HepG2 (cell line): Measurements from ENCODE around the gene PDGFA. TPM values are rescaled to one million over a fixed set of nuclear protein-coding genes. Genes with fewer than 3 reads are reported as not detected.

Source experiments
- ATAC-seq: fragments of 200-7000 bp; cut with Tn5 transposase; 3 replicates; pipeline ENCODE4 v1.9.1; 2020; ENCODE audit warnings: mild to moderate bottlenecking, moderate library complexity
- BruUV-seq: library from RNA; stranded (reverse); fragments of 400-500 nt; replicated peaks from 2 replicates; lab custom pipeline; 2021; lab: Mats Ljungman, UMichigan
- CTCF ChIA-PET: fragments of 300-600 bp; formaldehyde crosslinking; extraction: SDS; loops from one replicate; lab custom pipeline; 2021; ENCODE audit warnings: low total read pairs, inconsistent platforms, low intra/inter-chr PET ratio; lab: Yijun Ruan, JAX
- POLR2A ChIA-PET: fragments of 350-600 bp; sonication (Branson Sonifier 250); formaldehyde crosslinking; loops from one replicate; lab custom pipeline; 2020; ENCODE audit warnings: antibody characterized with exemption, inconsistent platforms; lab: Yijun Ruan, JAX
- DNase-seq: peaks from one replicate; pipeline ENCODE4 v3.0.0-alpha.2; 2015; ENCODE audit warnings: low spot score
- FAIRE-seq: peaks from 3 replicates; lab custom pipeline; 2011; peaks lifted over from hg19 to GRCh38; lab: Jason Lieb, UNC
- H2AFZ ChIP-seq: one replicate; pipeline ENCODE4 v1.6.1; 2011; ENCODE audit warnings: low read length, inconsistent platforms
- H3K27ac ChIP-seq: fragments of 300-600 bp; 3 replicates; pipeline ENCODE4 v1.8.0; 2011; ENCODE audit warnings: mixed run types, mild to moderate bottlenecking, mixed read lengths, low read length, inconsistent platforms; ENCODE audit not compliant: insufficient read depth; ENCODE audit errors: extremely low read length
- H3K27me3 ChIP-seq, 2 experiments: fragments of 200-600 bp in 1 of 2; 2 replicates in 1 of 2; 3 replicates in 1 of 2; pipeline versions ENCODE4 v1.6.0 to v1.8.0; 2011; ENCODE audit warnings: low read length in 2 of 2, mild to moderate bottlenecking in 2 of 2, moderate library complexity in 2 of 2, inconsistent platforms in 1 of 2; ENCODE audit not compliant: insufficient read depth in 2 of 2, control insufficient read depth in 1 of 2
- H3K36me3 ChIP-seq, 2 experiments: fragments of 200-600 bp in 1 of 2; replicated peaks in 1 of 2; 2 replicates in 1 of 2; 3 replicates in 1 of 2; pipeline versions ENCODE4 v1.5.1 to v1.8.0; 2011; ENCODE audit warnings: low read length in 2 of 2, inconsistent platforms in 1 of 2; ENCODE audit not compliant: insufficient read depth in 2 of 2, control insufficient read depth in 1 of 2
- H3K4me1 ChIP-seq: 2 replicates; pipeline ENCODE4 v1.5.1; 2012; ENCODE audit warnings: low read length, inconsistent platforms; ENCODE audit not compliant: insufficient read depth
- H3K4me2 ChIP-seq: 2 replicates; pipeline ENCODE4 v1.6.0; 2011; ENCODE audit warnings: low read depth, low read length, inconsistent platforms
- H3K4me3 ChIP-seq, 3 experiments: fragments of 200-600 bp in 1 of 3; sonication (generic), shearing (Covaris generic) in 1 of 3; replicated peaks in 1 of 3; 2 replicates each; pipeline ENCODE4 v1.5.1; 2011 to 2016; ENCODE audit warnings: low read length in 3 of 3, inconsistent platforms in 2 of 3, low read depth in 2 of 3, mild to moderate bottlenecking in 2 of 3, control low read depth in 1 of 3, mixed read lengths in 1 of 3; ENCODE audit not compliant: insufficient read depth in 1 of 3
- H3K79me2 ChIP-seq: one replicate; pipeline ENCODE4 v1.6.1; 2011; ENCODE audit warnings: low read length, inconsistent platforms; ENCODE audit not compliant: insufficient read depth
- H3K9ac ChIP-seq: 2 replicates; pipeline ENCODE4 v1.6.0; 2011; ENCODE audit warnings: mild to moderate bottlenecking, low read depth, low read length, inconsistent platforms; ENCODE audit not compliant: insufficient read depth
- H3K9me3 ChIP-seq: 2 replicates; pipeline ENCODE4 v1.5.1; 2012; ENCODE audit warnings: mild to moderate bottlenecking, low read length
- H4K20me1 ChIP-seq: 2 replicates; pipeline ENCODE4 v1.6.0; 2011; ENCODE audit warnings: inconsistent platforms, mild to moderate bottlenecking, low read length, moderate library complexity; ENCODE audit not compliant: insufficient read depth
- BRCA1 ChIP-seq: sonication (generic); formaldehyde crosslinking; IDR thresholded peaks from 2 replicates; pipeline ENCODE4 v1.4.0; 2020; ENCODE audit warnings: missing genetic modification reagents
- HNRNPL ChIP-seq: fragments of 200-400 bp; formaldehyde crosslinking; IDR thresholded peaks from 2 replicates; pipeline ENCODE4 v1.6.1; 2017; ENCODE audit warnings: mild to moderate bottlenecking, low read depth, low read length
- NFE2L2 ChIP-seq: fragments of 150-350 bp; IDR thresholded peaks from 2 replicates; pipeline ENCODE4 v1.6.1; 2014; ENCODE audit warnings: low read length
- ZNF629 ChIP-seq: sonication (generic); formaldehyde crosslinking; conservative IDR thresholded peaks from 2 replicates; pipeline ENCODE4 v1.5.0; 2020; ENCODE audit warnings: missing genetic modification reagents
- ZNF777 ChIP-seq: sonication (generic); formaldehyde crosslinking; IDR thresholded peaks from 2 replicates; pipeline ENCODE4 v1.4.0; 2020; ENCODE audit warnings: missing genetic modification reagents
- WGBS: methylation state at CpG from one replicate; pipeline ENCODE4 v1.1.6; 2017; ENCODE audit warnings: low lambda C conversion rate; 5-methylcytosine and 5-hydroxymethylcytosine counted together
- in situ Hi-C: cut with HindIII; loops from 2 replicates; pipeline ENCODE4 v1.10.0; 2017; ENCODE audit warnings: low pct_unique_long_range_greater_than_20kb; ENCODE audit not compliant: extremely low pct_ligation_motif_present
- intact Hi-C: fragments of 100-400 bp; cut with micrococcal nuclease; formaldehyde crosslinking; loops from one replicate; pipeline ENCODE4 v1.10.0; 2022; ENCODE audit not compliant: unreplicated experiment
- polyA plus RNA-seq, 8 experiments: library from polyadenylated mRNA; depleted of rRNA in 3 of 8; stranded (reverse) in 7 of 8; unstranded in 1 of 8; fragments of >200 nt; fragmentation: Illumina TruSeq in 4 of 8; extraction: Trizol in 4 of 8; gene quantifications; 2 replicates each; pipeline versions ENCODE4 v1.2.1 to v1.2.3, GENCODE V29; 2011 to 2016; ENCODE audit warnings: low read depth in 4 of 8, missing spikeins in 1 of 8, mixed read lengths in 1 of 8; ENCODE audit not compliant: insufficient read depth in 1 of 8
- total RNA-seq, 5 experiments: library from RNA; depleted of rRNA; stranded (reverse); fragments of >200 nt; fragmentation: Illumina TruSeq; extraction: Trizol; gene quantifications; 2 replicates each; pipeline ENCODE4 v1.2.3, GENCODE V29; 2016; ENCODE audit warnings: low read depth in 1 of 5

The PDGFA gene
- total and polyA plus RNA-seq, 2 of the 13 experiments (the other 11 are each of a cell fraction or from before 2014, with no cell fraction given): 1.5 to 3.4 TPM

GRCh38 chr7:454356-455109 lies 65.1 kb downstream of the PDGFA start:
- BruUV-seq: no TSS peak
- Histone ChIP-seq H3K27ac (no peak overlapping the region), H4K20me1 (no peaks in the 10 kb centered on the region), H3K36me3 (no peaks in the 10 kb centered on the region), H3K27me3 (peaks cover 15 to 40% of the 10 kb centered on the region in 2 experiments; a peak in 4 of 5 replicates), H3K9me3 (no peaks in the 10 kb centered on the region), H3K4me3 (no peak overlapping the region), H3K4me1 (peaks cover 24% of the 10 kb centered on the region), H3K4me2 (no peak overlapping the region), H2AFZ (no peak overlapping the region), H3K79me2 (no peaks in the 10 kb centered on the region), H3K9ac (no peak overlapping the region)
- in situ Hi-C loops (no loop called here), intact Hi-C loops (no loop called here)
- FAIRE-seq: no peak
- WGBS: 83% methylated on average over 44 of the region's 56 CpGs
- ATAC-seq: no peak
- POLR2A ChIA-PET: no interaction called here
- peak; percentile 26; the same call in 1 of the 2 replicates for TF ChIP-seq HNRNPL
- no peak for TF ChIP-seq NFE2L2
- no peak for TF ChIP-seq BRCA1 (CRISPR knock-in tag)
- DNase-seq: no peak
- CTCF ChIA-PET: no interaction called here

- CTCF ChIA-PET: no interaction called here
- DNase-seq: no peak
- Histone ChIP-seq H3K4me3 (no peak overlapping the region), H3K9ac (no peak overlapping the region)
- BruUV-seq: no TSS peak
- TF ChIP-seq ZNF777 (CRISPR knock-in tag) (no peak), ZNF629 (CRISPR knock-in tag) (0 out of 2 replicates have a peak, but pooled peaks have one; percentile 30)
- TF ChIP-seq, all 625 proteins: peak for 1
- Histone ChIP-seq H3K36me3 (no peaks in the 10 kb centered on the region), H2AFZ (no peak overlapping the region), H3K9me3 (no peaks in the 10 kb centered on the region), H3K4me1 (peaks cover 24% of the 10 kb centered on the region), H4K20me1 (no peaks in the 10 kb centered on the region), H3K4me2 (no peak overlapping the region), H3K27me3 (peaks cover 15 to 48% of the 10 kb centered on the region in 2 experiments; a peak in 4 of 5 replicates), H3K79me2 (no peaks in the 10 kb centered on the region), H3K27ac (no peak overlapping the region)
- intact Hi-C loops (no loop called here), in situ Hi-C loops (no loop called here)
- 63% methylated on average over 20 of the region's 27 CpGs for WGBS
- FAIRE-seq (no peak), ATAC-seq (no peak)
- POLR2A ChIA-PET: no interaction called here
Measured at GRCh38 chr7:453597-454306, 65.9 kb downstream of the PDGFA start.
